ENCODE measurements around the gene ITGAV.

ITGAV gene

GRCh38 chr2:186648130-186648529 lies 58.3 kb downstream of the ITGAV start:
- TF ChIP-seq, protein P1, sequence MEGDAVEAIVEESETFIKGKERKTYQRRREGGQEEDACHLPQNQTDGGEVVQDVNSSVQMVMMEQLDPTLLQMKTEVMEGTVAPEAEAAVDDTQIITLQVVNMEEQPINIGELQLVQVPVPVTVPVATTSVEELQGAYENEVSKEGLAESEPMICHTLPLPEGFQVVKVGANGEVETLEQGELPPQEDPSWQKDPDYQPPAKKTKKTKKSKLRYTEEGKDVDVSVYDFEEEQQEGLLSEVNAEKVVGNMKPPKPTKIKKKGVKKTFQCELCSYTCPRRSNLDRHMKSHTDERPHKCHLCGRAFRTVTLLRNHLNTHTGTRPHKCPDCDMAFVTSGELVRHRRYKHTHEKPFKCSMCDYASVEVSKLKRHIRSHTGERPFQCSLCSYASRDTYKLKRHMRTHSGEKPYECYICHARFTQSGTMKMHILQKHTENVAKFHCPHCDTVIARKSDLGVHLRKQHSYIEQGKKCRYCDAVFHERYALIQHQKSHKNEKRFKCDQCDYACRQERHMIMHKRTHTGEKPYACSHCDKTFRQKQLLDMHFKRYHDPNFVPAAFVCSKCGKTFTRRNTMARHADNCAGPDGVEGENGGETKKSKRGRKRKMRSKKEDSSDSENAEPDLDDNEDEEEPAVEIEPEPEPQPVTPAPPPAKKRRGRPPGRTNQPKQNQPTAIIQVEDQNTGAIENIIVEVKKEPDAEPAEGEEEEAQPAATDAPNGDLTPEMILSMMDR (IDR thresholded peaks at IDR 0.05; ENCODE audit: insufficient read depth, low read depth, low read length, missing control alignments), result no peak
- no peak overlapping the region for H3K4me3 ChIP-seq (ENCODE audit: low read length)
- no peak for DNase-seq (ENCODE audit: low read depth)

GRCh38 chr2:186653511-186653910 lies 63.7 kb downstream of the ITGAV start:
- H3K4me3 ChIP-seq (ENCODE audit: low read length), result no peak overlapping the region
- DNase-seq (ENCODE audit: low read depth), result no peak
- TF ChIP-seq, protein P1 (IDR thresholded peaks at IDR 0.05; ENCODE audit: insufficient read depth, low read depth, low read length, missing control alignments), result no peak

DNA sequence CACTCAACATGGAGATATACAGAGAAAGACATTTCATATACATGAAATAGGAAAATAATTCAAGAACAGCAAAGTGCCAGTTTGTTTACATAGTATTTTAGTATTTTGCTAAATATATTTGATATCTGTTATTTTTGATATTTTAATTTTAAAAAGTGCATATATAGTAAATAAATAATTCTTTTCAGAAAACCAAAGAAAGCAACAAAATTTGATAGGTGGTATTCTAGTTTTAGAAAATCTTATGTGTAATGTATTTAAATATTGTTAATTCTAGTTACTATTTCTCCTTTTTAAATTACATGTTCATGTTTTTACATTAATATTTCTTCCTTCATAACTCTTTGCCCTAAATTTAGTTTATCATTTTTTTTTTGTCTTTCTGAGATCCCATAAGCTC lies 69.5 kb downstream of the ITGAV start:
- no peak overlapping the region for H3K4me3 ChIP-seq (ENCODE audit: low read length)
- no peak for DNase-seq (ENCODE audit: low read depth)
- TF ChIP-seq, protein P1 (IDR thresholded peaks at IDR 0.05; ENCODE audit: insufficient read depth, low read depth, low read length, missing control alignments), result no peak

- DNase-seq (ENCODE audit: low read depth), result no peak
- TF ChIP-seq, protein P1 (IDR thresholded peaks at IDR 0.05; ENCODE audit: insufficient read depth, low read depth, low read length, missing control alignments), result no peak
- no peak overlapping the region for H3K4me3 ChIP-seq (ENCODE audit: low read length)
Measured at GRCh38 chr2:186664385-186665043, 74.7 kb downstream of the ITGAV start.

DNA sequence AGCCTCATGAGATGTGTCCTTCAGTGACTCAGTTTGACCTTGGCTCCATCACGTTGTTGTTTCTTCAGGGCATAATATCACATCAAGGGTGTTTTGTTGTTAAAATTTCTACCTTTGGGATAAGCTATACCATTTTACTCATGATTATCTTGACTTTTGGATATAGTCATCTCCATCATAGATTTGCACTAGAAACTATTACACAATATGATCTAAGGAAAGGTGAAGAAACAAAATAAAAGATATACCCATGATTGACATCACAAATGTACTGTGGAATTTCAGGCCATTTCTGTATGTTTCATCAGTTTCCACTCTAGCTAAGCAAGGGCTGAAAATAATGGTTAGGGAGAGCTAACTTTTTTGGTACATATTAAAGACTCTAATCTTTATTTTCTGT lies 79.3 kb downstream of the ITGAV start:
- DNase-seq (ENCODE audit: low read depth), result no peak
- no peak overlapping the region for H3K4me3 ChIP-seq (ENCODE audit: low read length)
- TF ChIP-seq, protein P1 (IDR thresholded peaks at IDR 0.05; ENCODE audit: insufficient read depth, low read depth, low read length, missing control alignments), result no peak

- TF ChIP-seq, protein P1 (IDR thresholded peaks at IDR 0.05; ENCODE audit: insufficient read depth, low read depth, low read length, missing control alignments), result no peak
- H3K4me3 ChIP-seq (ENCODE audit: low read length), result no peak overlapping the region
Measured at GRCh38 chr2:186670831-186671230, 81.0 kb downstream of the ITGAV start.

GRCh38 chr2:186675380-186675779 lies 85.5 kb downstream of the ITGAV start:
- no peak overlapping the region for H3K4me3 ChIP-seq (ENCODE audit: low read length)
- DNase-seq (ENCODE audit: low read depth), result no peak
- TF ChIP-seq, protein P1 (IDR thresholded peaks at IDR 0.05; ENCODE audit: insufficient read depth, low read depth, low read length, missing control alignments), result no peak

More at GRCh38 chr2:186670831-186671230, 81.0 kb downstream of the ITGAV start:
- no peak for DNase-seq (ENCODE audit: low read depth)
